Measurements from ENCODE around the gene NFIA.

The NFIA gene

GRCh38 chr1:61293197-61293596 lies 210.8 kb downstream of the NFIA start:
- no peak overlapping the region for H3K27ac ChIP-seq (ENCODE audit: low read depth, low read length)

DNA sequence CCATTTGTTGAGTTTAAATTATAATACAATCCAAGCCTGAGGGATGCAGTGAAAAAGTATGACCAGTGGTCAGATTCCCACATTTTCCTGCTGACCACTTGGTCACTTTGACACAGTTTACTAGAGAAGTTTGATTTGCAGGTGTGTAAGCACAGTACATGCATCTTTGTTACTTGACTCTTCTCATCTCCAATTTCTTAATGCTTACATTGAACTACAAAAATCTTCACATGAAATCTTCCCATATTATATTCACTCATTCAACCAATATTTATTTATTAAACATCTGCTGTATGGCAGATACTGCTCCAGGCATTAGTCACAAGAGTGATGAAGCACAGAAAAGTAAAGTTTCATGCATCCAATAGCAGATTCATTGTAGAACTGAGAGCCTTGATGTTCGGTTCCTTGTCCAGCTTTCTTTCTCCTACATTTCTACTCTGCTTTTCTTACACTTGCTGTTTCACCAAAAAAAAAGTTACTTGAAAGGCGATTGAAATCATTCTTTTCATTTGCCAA lies 211.7 kb downstream of the NFIA start:
- Histone ChIP-seq H3K27ac (ENCODE audit: low read depth, low read length) (no peak overlapping the region), H3K36me3 (ENCODE audit: insufficient read depth, low read length) (no peaks in the 10 kb centered on the region), H3K9me3 (ENCODE audit: low read length) (no peaks in the 10 kb centered on the region), H3K4me1 (ENCODE audit: insufficient read depth, low read length) (peaks cover 5% of the 10 kb centered on the region), H3K9ac (ENCODE audit: low read length) (no peak overlapping the region), H3K4me3 (ENCODE audit: low read depth in 1 of 2, low read length in 2 of 2) (no peak overlapping the region), H3K27me3 (ENCODE audit: control insufficient read depth in 1 of 2, insufficient read depth in 2 of 2, low read length in 2 of 2) (no peaks in the 10 kb centered on the region)

More at GRCh38 chr1:61293197-61293596, 210.8 kb downstream of the NFIA start:
- Histone ChIP-seq H3K9ac (ENCODE audit: low read length) (no peak overlapping the region), H3K9me3 (ENCODE audit: low read length) (no peaks in the 10 kb centered on the region), H3K4me1 (ENCODE audit: insufficient read depth, low read length) (no peaks in the 10 kb centered on the region), H3K36me3 (ENCODE audit: insufficient read depth, low read length) (no peaks in the 10 kb centered on the region), H3K4me3 (ENCODE audit: low read depth in 1 of 2, low read length in 2 of 2) (no peak overlapping the region), H3K27me3 (ENCODE audit: control insufficient read depth in 1 of 2, insufficient read depth in 2 of 2, low read length in 2 of 2) (no peaks in the 10 kb centered on the region)

DNA sequence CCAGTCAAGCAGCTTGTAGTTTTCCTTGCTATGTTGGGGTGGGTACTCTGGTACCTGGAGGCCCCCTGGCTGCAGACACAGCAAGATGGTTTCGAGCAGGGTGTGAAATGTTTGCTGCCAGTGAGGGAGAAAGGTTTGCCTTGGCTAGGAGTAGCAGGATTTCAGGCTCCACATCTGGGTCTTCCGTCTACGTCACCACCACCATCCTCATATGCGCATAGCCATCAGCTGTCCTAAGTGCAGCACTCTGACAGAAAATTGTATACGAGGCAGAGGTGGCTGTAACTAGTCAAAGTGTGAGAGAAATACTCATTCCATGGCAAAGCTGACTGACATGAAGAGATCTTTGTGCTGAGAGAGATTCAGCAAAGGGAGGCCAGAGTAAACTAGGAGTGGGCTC lies 212.6 kb downstream of the NFIA start:
- H3K27ac ChIP-seq (ENCODE audit: low read depth, low read length), result no peak overlapping the region
- no peaks in the 10 kb centered on the region for H3K27me3 ChIP-seq (ENCODE audit: control insufficient read depth in 1 of 2, insufficient read depth in 2 of 2, low read length in 2 of 2)
- no peak overlapping the region for H3K9ac ChIP-seq (ENCODE audit: low read length)
- no peak overlapping the region for H3K4me3 ChIP-seq (ENCODE audit: low read depth in 1 of 2, low read length in 2 of 2)
- H3K9me3 ChIP-seq (ENCODE audit: low read length), result no peaks in the 10 kb centered on the region
- no peaks in the 10 kb centered on the region for H3K36me3 ChIP-seq (ENCODE audit: insufficient read depth, low read length)
- H3K4me1 ChIP-seq (ENCODE audit: insufficient read depth, low read length), result peaks cover 13% of the 10 kb centered on the region

- Histone ChIP-seq H3K9ac (ENCODE audit: low read length) (no peak overlapping the region), H3K4me3 (ENCODE audit: low read depth in 1 of 2, low read length in 2 of 2) (no peak overlapping the region), H3K36me3 (ENCODE audit: insufficient read depth, low read length) (no peaks in the 10 kb centered on the region), H3K9me3 (ENCODE audit: low read length) (no peaks in the 10 kb centered on the region), H3K27ac (ENCODE audit: low read depth, low read length) (no peak overlapping the region), H3K27me3 (ENCODE audit: control insufficient read depth in 1 of 2, insufficient read depth in 2 of 2, low read length in 2 of 2) (no peaks in the 10 kb centered on the region), H3K4me1 (ENCODE audit: insufficient read depth, low read length) (peaks cover 16% of the 10 kb centered on the region)
These were observed 213.6 kb downstream of the NFIA start for GRCh38 chr1:61295818-61296537.

DNA sequence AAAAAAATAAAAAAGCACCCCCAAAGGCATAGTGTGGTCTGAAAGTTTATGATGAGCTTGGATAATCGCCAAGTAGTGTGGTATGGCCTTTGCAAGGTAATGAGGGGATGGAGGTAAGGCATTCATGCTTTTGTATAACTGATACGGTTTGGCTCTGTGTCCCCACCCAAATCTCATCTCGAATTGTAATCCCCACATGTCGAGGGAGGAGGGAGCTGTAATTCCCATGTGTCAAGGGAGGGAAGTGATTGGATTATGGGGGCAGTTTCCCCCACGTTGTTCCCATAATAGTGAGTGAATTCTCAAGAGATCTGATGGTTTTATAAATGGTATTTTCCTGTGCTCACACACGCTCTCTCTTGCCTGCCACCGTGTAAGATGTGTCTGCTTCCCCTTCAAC lies 215.5 kb downstream of the NFIA start:
- H3K27ac ChIP-seq (ENCODE audit: low read depth, low read length), result no peak overlapping the region
- no peaks in the 10 kb centered on the region for H3K27me3 ChIP-seq (ENCODE audit: control insufficient read depth in 1 of 2, insufficient read depth in 2 of 2, low read length in 2 of 2)
- H3K36me3 ChIP-seq (ENCODE audit: insufficient read depth, low read length), result no peaks in the 10 kb centered on the region
- peaks cover 29% of the 10 kb centered on the region for H3K4me1 ChIP-seq (ENCODE audit: insufficient read depth, low read length)
- H3K9me3 ChIP-seq (ENCODE audit: low read length), result no peaks in the 10 kb centered on the region
- H3K9ac ChIP-seq (ENCODE audit: low read length), result no peak overlapping the region
- H3K4me3 ChIP-seq (ENCODE audit: low read depth in 1 of 2, low read length in 2 of 2), result no peak overlapping the region

DNA sequence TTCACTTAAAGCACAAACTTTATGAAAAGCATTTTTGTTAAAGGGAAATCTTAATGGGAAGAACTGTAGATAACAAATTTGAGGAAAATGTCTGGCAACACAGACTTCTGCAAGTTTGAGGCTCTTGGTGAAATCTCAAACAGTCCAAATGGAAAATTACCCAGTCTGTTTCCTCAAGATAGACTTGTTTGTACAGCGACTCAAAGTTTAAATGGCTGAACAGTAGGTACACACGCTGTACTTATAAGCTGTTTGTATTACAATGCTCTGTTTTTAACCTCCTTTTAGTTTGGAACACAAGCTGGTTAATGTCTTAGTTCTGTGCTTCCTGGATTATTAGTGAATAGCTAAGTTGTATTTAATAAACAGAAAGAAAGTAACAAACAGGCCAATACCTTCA lies 217.1 kb downstream of the NFIA start:
- Histone ChIP-seq H3K9ac (ENCODE audit: low read length) (no peak overlapping the region), H3K27ac (ENCODE audit: low read depth, low read length) (no peak overlapping the region), H3K4me1 (ENCODE audit: insufficient read depth, low read length) (peaks cover 29% of the 10 kb centered on the region), H3K36me3 (ENCODE audit: insufficient read depth, low read length) (no peaks in the 10 kb centered on the region), H3K27me3 (ENCODE audit: control insufficient read depth in 1 of 2, insufficient read depth in 2 of 2, low read length in 2 of 2) (no peaks in the 10 kb centered on the region), H3K4me3 (ENCODE audit: low read depth in 1 of 2, low read length in 2 of 2) (no peak overlapping the region), H3K9me3 (ENCODE audit: low read length) (no peaks in the 10 kb centered on the region)

DNA sequence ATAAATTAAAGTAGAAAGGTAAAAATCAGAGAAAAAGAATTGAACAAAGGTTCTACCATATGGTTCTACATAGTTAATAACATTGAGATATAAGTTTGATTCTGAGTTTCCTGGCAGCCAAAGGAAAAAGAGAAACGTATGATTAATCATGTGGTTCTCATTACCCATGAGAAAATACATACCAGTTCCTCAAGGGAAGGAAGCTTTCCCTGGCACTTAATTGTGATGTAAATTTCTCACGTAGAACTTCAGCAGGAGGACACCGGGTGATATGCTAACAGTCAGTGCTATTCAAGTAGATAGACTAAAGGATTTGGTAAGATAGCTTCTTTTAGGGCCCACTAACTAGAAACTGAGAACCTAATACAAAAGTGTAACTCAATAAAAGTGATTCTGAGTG lies 218.5 kb downstream of the NFIA start:
- H3K27ac ChIP-seq (ENCODE audit: low read depth, low read length), result no peak overlapping the region
- no peak overlapping the region for H3K9ac ChIP-seq (ENCODE audit: low read length)
- H3K9me3 ChIP-seq (ENCODE audit: low read length), result no peaks in the 10 kb centered on the region
- H3K36me3 ChIP-seq (ENCODE audit: insufficient read depth, low read length), result no peaks in the 10 kb centered on the region
- no peak overlapping the region for H3K4me3 ChIP-seq (ENCODE audit: low read depth in 1 of 2, low read length in 2 of 2)
- H3K4me1 ChIP-seq (ENCODE audit: insufficient read depth, low read length), result peaks cover 29% of the 10 kb centered on the region
- no peaks in the 10 kb centered on the region for H3K27me3 ChIP-seq (ENCODE audit: control insufficient read depth in 1 of 2, insufficient read depth in 2 of 2, low read length in 2 of 2)

DNA sequence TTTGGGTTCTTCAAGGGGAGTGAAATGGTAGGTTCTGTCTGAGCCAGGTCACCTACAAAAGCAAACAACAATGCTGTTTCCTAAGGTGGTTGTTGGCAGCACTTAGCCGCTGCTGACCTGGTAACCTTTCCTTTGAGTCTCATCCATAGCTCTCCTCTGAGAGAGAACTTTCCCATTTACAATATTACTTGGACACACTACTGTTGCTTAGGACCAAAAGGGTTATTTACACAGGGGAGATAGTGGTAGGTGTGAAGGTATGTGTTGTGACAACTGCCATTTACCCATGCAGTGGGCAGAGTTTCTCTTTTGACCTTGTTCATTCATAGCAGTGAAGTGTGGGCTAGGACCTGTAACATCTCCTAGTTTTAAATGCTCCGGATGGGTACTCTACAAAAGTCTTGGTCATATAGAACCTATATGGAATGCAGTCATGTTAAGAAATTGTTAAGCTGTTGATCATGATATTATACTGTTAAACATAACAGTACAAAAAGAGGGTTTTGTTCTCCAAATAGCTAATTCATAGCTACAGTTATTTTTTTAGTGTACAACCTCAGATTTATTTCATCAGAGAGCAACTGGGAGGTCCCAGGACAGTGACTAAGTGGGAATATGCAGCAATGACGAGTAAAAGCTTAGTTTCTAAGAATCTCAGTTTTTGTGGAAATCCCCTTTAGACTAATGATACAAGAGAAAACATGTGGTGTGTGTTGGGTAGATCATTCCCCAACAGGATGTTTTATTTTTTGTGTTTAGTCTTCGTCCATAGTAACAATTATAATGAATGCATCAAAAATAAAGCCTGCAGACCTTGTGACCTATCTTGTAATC lies 219.7 kb downstream of the NFIA start:
- H3K9ac ChIP-seq (ENCODE audit: low read length), result no peak overlapping the region
- H3K9me3 ChIP-seq (ENCODE audit: low read length), result no peaks in the 10 kb centered on the region
- no peak overlapping the region for H3K27ac ChIP-seq (ENCODE audit: low read depth, low read length)
- H3K4me3 ChIP-seq (ENCODE audit: low read depth in 1 of 2, low read length in 2 of 2), result no peak overlapping the region
- no peaks in the 10 kb centered on the region for H3K27me3 ChIP-seq (ENCODE audit: control insufficient read depth in 1 of 2, insufficient read depth in 2 of 2, low read length in 2 of 2)
- peaks cover 29% of the 10 kb centered on the region for H3K4me1 ChIP-seq (ENCODE audit: insufficient read depth, low read length)
- no peaks in the 10 kb centered on the region for H3K36me3 ChIP-seq (ENCODE audit: insufficient read depth, low read length)

- no peaks in the 10 kb centered on the region for H3K27me3 ChIP-seq (ENCODE audit: control insufficient read depth in 1 of 2, insufficient read depth in 2 of 2, low read length in 2 of 2)
- H3K9ac ChIP-seq (ENCODE audit: low read length), result no peak overlapping the region
- no peaks in the 10 kb centered on the region for H3K36me3 ChIP-seq (ENCODE audit: insufficient read depth, low read length)
- H3K4me3 ChIP-seq (ENCODE audit: low read depth in 1 of 2, low read length in 2 of 2), result no peak overlapping the region
- H3K4me1 ChIP-seq (ENCODE audit: insufficient read depth, low read length), result no peaks in the 10 kb centered on the region
- no peaks in the 10 kb centered on the region for H3K9me3 ChIP-seq (ENCODE audit: low read length)
- no peak overlapping the region for H3K27ac ChIP-seq (ENCODE audit: low read depth, low read length)
These were observed 225.2 kb downstream of the NFIA start for GRCh38 chr1:61307422-61308142.

- no peak overlapping the region for H3K4me3 ChIP-seq (ENCODE audit: low read depth in 1 of 2, low read length in 2 of 2)
These were observed 227.7 kb downstream of the NFIA start for GRCh38 chr1:61310057-61310456.

DNA sequence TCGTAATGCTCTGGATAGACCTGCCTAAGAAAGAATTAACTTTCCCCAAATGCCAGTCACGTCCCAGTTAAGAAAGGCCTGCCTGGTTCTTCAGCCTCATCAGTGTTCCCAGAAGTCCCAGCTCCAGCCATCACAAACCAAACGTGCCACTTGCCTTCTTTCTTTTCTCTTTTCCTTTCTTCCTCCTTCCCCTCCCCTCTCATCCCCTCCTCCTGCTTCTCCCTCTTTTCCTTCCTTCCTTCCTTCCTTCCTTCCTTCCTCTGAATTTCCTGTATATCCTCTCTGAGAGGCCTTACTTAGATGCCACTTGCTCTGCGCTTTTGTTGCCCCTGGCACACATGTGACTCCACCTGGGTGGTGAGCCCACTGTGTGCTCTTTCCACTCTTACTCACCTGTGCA lies 228.2 kb downstream of the NFIA start:
- no peaks in the 10 kb centered on the region for H3K4me1 ChIP-seq (ENCODE audit: insufficient read depth, low read length)
- H3K27ac ChIP-seq (ENCODE audit: low read depth, low read length), result no peak overlapping the region
- no peak overlapping the region for H3K4me3 ChIP-seq (ENCODE audit: low read depth in 1 of 2, low read length in 2 of 2)
- no peaks in the 10 kb centered on the region for H3K9me3 ChIP-seq (ENCODE audit: low read length)
- no peaks in the 10 kb centered on the region for H3K27me3 ChIP-seq (ENCODE audit: control insufficient read depth in 1 of 2, insufficient read depth in 2 of 2, low read length in 2 of 2)
- H3K36me3 ChIP-seq (ENCODE audit: insufficient read depth, low read length), result no peaks in the 10 kb centered on the region
- H3K9ac ChIP-seq (ENCODE audit: low read length), result no peak overlapping the region

More at GRCh38 chr1:61310057-61310456, 227.7 kb downstream of the NFIA start:
- Histone ChIP-seq H3K9ac (ENCODE audit: low read length) (no peak overlapping the region), H3K9me3 (ENCODE audit: low read length) (no peaks in the 10 kb centered on the region), H3K36me3 (ENCODE audit: insufficient read depth, low read length) (no peaks in the 10 kb centered on the region), H3K4me1 (ENCODE audit: insufficient read depth, low read length) (no peaks in the 10 kb centered on the region), H3K27ac (ENCODE audit: low read depth, low read length) (no peak overlapping the region), H3K27me3 (ENCODE audit: control insufficient read depth in 1 of 2, insufficient read depth in 2 of 2, low read length in 2 of 2) (no peaks in the 10 kb centered on the region)

Measured in muscle layer of colon (tissue), 2 donors.